ENCODE results near the gene ECM2.

The ECM2 gene

DNA sequence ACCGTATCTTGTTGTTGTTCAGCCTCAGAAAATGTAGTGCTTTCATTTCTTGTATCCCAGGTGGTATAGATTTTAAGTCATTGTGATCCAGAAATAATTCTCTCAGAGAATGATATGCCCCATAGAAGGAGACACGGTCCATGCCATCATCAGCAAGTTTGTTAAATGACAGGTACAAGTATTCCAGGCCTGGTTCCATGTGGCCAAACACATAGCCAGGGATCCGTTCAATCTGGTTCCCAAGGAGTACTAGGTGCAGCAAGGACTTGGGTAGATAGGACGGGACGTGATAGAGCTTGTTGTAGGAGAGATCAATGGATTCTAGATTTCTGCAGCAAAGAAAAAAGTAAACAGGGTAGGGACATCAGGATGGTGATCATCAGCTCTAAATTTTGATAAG is 35.1 kb downstream of the ECM2 start:
- DNase-seq (ENCODE audit: low read depth) = no peak

DNA sequence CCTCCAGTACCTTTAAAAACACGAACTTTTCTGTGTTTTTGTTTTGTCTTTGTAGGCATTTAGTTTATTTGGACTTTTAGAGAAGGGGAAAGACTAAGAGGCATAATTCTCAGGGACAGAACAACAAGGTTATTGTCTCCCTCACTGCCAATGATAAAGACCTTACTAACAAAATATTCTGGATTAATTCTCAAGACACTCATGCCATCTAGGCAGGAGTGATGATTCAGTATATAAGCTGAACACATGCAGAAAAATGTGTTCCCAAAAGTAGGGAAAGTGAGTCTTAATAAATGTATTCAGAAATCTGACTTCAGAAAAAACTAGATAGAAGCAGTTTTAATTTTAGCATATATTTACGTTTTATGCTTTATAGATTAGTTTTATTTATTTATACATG is 36.1 kb downstream of the ECM2 start:
- no peak for DNase-seq (ENCODE audit: low read depth)

DNA sequence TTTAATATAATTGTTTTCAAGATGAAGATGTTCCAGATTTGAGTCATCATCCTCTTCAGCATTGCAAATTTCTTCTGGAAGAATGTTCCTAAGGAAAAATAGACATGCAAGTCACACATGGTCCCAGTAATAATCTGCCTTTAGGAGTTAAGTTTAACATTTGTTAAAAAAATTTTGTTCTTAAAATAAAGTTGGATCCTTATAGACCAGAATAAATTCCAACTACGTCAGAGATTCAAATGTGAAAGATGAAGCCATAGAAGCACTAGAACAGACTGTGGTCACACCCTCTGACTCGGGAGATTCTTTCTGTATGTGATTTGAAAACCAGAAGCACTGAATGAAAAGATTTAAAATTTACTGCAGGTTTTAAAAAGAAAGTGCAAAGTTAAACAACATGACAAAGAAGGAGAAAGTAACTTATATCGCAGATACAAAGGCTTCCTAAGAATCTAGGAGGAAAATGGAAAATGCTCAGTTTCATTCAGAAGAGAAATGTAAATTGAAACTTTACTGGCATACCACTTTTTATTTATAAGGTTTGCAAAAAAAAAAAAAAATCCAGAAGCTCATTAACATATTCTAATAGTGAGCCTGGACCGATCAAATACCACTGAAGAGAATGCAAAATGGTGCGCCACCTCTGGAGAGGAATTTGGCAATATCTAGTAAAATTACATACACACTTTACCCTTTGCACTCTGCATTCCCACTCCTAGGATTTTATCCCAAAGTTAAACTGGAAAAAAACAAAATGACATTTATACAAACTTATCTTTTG is 39.2 kb downstream of the ECM2 start:
- DNase-seq (ENCODE audit: low read depth) = no peak

DNA sequence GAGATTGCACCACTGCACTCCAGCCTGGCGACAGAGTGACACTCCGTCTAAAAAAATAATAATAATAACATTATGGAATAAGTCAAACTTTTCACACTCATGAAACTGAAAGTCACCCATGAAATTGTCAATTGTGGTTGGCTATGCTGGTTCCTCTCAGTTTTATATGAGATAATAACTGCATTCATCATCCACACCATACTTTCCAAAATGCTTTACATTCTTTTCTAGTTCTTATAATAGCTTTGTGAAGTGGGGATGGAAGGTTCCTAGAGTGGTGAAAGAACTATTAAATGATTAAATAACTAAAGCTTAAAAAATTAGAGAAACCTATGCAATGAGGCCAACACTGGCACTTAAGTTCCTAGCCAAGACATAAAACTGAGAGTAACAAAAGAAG is 40.9 kb downstream of the ECM2 start:
- no peak for DNase-seq (ENCODE audit: low read depth)

DNA sequence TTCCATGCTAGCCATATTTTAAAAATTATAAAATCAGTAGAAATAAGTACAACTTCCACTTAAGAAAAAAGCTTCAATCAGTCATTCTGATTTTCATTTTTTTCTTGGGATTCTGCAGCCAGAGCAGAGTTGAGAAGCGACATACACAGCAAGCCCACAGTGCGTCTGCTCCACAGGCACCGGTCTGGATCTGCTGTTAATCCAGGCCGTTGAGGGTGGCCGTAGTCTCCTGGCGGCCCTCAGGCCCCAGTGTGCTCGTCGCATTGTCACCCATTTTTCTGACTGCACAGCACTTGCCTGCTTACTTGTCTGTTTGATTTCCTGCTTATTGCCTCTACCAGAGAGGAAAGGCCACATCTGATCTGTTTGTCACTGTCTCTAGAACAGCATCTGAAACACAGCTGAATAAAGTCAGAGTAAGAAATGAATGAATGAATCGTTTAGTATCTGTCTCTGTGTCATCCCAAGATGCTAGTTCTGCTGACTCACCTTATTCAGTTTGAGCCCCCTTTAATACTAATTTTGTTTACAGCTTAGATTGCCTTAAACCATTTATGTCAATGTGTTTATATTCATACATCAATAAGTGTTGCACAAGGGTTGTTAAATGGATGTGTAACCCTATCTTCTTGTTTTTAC is 41.9 kb downstream of the ECM2 start:
- no peak for DNase-seq (ENCODE audit: low read depth)

DNA sequence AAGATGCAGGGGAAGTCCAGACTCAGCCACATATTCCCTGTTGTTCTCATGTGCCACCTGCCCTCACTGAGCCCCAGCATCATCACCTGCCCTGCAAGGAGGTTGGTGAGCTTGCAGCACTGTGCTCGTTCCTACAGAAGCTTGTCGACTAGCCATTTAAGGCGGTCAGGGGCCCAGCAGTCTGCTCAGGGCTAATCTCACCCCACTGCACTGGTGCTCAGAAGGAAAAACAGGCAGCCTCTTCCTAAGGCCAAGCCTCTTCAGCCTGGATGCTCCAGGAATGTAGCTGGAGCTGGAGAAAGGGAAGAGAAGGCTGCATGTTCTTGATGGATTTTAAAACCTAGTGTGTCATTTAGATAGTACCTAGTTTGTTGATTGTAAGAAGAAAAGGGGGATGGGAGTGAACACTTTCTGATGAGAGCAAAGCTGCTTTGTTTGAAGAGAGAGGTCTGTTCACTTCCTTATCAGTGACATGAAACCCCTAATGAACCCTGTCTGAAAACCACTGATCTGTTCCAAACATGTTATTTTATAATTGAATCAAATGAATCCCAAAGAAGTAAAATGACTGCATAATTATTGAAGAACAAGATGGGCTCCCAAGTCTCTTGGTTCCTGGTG is 42.9 kb downstream of the ECM2 start:
- no peak for DNase-seq (ENCODE audit: low read depth)

DNA sequence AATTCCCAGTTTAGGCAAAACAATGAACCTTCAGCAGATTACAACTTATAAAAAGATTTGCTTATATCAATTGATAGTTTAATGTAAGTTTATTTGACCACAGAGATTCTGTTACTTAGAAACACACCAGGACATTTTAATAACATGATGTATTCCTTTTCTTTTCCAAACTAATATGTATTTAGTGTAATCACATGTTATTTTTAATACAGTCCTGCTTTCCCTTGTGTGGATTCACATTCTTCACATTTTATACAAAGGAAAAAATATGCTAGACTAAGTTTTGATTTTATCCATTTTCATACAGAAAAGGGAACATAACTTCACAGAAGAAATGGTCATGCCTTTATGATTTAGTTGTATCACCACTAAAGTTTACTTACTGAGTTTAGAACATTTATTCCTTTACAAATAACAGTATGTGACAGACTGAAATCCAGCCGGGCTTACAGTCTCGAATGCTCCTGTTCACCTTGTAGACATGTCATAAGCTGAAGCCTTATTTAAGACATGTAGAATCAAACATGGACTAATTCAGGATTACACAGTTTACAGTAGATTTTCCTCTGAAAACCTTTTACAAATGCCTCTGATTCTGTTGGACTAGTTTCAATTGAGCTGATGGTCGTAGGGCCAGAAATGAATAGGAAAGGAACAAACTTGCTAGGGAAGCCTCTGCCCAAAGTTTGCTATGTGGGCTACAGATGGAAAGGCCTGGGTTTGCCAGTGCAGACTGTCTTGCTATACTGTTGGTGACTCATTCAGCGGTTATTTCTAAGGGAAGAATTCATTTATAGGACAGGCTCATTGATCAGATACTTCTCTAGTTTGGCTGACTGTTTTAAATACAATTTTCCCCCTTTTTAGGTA is 46.9 kb downstream of the ECM2 start:
- DNase-seq (ENCODE audit: low read depth) = no peak

DNA sequence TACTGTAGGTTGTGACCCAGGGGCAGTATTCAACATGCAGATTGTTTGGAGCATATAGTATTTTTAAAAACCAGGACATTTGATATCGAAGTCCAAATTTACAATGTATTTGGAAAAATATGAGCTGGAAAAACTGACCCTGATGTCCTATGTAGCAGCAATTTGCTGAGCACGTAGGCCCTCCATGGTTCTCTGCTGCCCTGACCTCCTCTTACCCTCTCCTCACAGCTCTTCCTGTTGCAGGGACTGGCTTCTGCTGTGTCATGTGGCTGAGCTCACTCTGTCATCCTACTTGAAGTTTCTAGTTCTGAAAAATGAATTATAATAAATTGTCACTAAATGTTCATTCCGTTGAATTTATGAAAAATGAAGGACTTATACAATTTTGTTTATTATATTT is 49.4 kb downstream of the ECM2 start:
- no peak for DNase-seq (ENCODE audit: low read depth)

DNA sequence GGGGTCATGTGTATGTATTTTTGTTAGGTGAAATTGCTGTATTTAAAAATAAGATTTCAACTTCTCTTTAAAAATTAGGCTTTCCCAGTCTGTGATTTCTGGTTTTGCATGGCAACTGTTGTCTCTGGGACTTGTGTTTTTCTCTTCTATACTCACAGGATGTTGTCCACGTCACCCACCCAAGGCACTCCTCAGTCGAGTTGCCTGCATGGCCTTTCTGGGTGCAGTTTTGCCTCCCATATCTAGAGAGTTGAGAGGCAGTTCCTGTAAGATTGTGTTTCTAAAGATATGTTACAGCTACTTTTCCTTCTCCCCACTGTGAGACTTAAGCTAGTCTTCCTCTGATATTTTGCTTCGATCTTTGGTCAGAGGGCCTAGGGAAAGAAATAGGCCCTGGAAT is 51.2 kb downstream of the ECM2 start:
- DNase-seq (ENCODE audit: low read depth) = no peak

DNA sequence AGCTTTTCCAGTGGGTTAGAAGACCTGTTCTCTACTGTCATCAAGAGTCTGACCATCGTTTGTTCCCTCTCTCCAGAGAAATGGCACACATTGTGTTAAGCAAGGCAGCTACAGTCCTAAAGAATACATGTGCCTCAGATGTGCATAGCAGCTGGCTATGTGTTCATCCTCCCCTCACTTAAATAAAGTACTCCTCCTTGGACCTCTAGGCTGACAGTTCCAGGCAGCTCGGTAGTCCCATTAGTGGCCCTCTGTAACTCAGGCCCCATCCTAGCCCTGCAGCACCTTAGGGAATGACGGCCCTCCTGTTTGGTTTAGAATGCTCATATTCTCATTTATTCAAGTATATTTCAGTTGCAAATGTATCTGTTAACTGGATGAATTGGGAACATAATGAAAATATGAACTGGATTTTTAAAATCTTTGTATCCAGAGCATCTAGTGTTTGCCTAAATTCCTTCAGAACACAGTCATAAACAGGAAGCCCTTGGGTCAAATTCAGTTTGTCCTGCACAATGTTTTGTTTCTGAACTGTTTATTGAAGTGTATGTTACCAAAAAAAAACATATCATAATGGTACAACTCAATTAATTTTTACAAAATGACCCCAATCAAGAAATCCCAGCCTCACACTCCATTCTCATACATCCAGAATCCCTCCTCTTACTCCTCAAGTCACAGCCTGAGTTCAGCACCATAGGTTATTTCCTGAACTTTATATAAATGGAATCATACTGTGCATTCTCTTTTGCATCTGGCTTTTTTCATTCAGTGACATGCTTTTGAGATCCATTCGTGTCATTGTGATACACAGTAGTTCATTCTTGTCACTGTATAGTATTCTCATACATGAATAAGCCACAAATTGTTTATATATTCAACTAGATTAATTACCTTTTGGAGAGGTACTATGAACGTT is 51.9 kb downstream of the ECM2 start:
- no peak for DNase-seq (ENCODE audit: low read depth)

DNA sequence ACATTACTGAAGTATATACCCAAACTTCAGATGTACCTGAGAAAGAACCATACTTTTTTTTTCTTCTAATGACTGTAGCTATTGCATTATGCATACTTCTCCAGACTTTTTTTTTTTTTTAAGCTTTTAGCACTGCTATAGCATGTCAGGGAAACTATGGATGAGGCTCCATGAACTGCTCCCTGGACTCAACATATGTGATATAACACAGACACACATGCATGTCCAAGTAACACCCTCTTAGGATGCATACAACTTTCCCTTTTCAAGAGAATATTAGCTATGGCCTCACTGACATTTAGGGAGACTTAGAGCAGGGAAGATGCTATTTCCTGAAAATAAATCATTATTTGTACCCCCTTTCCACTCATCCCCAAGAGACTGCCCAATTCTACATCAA is 53.0 kb downstream of the ECM2 start:
- DNase-seq (ENCODE audit: low read depth) = no peak

DNA sequence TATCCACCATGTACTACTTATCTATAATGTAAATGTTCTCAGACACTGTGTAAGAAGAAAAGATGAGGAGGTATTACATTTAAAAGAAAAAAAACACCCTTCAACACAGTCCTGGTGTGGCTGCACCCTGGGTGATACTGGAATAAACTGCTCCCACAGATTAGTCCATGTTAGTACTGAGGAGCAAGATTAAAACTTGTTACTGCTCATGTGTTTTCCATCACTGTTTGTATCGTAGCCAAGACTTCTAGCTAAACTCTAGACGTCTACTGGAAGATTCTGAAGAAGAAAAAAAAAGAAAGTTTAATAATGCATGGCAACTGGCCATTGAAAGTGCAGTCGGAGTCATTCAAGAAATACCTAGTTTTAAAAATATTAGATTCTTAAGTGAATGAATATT is 53.5 kb downstream of the ECM2 start, which contains the start of gene ASPN:
ASPN (minus strand) TSS at position 178 of the 400 bp plus-strand sequence.
- no peak for DNase-seq (ENCODE audit: low read depth)

DNA sequence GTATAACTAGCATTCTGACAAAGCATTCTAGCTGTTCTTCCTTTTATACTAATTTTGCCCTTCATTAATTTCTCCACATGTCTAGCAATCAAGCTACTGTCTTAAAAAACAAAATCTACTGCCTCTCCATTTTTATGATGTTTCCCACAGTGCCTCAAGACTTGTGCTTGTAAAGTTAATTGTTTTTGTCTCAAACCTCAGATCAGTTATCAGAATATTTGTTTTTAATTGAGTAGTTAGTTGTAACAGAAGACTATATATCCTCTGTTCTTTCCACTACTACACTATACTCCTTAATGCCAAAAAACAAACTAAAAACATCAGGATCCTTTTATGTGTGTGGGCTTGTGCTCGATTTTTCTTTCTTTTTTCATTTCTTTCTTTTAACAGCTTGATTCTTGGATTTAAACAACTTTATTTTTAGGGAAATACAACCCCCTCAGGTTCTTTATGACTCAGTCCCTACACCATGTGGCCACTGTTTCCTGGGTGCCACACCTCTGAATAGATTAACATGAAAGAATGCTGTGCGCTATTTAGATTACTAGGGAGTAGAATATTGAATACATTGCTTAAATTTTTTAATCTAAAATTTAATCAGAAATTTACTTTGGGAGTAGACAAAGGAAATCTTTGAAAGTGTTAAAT is 54.7 kb downstream of the ECM2 start:
- DNase-seq (ENCODE audit: low read depth) = no peak

DNA sequence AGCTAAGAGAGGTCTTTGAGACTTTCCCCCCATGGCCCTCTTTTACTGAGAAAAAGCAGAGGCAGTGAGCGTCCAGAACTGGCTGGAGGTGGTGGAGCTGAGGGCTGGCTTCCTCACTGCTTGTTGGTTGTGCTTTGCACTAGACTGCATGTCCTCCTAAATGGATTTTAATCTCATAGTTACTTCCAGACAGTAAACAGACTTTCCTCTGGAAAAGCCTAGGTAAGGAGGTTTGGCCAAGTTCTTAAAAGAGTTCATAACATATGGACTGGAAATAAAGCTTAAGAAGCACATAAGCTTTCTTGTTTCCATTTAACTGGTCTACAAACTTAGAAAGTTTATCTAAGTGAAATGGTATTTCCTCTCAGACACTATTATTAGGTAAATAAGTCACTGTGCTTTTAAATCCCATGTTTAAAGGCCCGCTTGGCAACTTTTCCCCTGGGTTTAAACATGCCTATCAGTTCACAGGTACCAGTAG is 55.5 kb downstream of the ECM2 start:
- no peak for DNase-seq (ENCODE audit: low read depth)

DNA sequence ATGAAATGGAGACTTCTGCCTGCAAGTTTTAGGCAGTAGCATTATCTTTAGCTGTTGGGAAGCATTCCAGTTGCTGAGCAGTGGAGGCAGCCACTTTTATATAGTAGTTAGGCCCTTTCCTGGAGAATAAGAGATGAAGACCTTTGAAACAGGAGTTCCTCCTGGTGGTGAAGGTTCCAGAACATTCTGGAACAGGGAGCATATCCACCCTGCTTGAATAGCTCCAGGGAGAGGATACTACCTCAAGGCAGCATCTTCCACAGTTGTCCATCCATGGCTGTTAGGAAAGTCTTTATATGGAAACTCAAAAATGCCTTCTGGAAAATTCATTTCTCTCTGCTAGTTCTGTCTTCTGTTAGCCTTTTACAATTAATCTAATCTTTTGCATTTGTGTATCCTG is 56.4 kb downstream of the ECM2 start:
- DNase-seq (ENCODE audit: low read depth) = no peak

DNA sequence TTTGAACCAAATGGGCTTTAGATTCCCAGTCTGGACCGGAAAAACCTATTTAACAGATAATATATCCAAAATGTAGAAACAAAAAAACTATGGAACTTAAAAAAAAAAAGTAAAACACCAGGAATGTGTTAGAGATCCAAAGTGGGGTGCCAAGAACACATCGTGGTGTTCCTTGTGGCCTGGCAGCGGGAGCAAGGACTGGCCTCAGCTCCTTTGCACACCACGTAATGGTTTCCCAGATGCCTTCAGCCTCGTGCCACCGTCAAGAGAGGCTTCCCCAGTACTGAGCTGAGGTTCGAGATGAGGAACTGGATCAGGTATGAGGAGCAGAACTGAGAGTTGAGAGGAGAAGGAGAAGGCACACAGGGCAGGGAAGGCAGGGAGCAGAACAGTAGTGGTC is 57.0 kb downstream of the ECM2 start:
- DNase-seq (ENCODE audit: low read depth) = no peak

DNA sequence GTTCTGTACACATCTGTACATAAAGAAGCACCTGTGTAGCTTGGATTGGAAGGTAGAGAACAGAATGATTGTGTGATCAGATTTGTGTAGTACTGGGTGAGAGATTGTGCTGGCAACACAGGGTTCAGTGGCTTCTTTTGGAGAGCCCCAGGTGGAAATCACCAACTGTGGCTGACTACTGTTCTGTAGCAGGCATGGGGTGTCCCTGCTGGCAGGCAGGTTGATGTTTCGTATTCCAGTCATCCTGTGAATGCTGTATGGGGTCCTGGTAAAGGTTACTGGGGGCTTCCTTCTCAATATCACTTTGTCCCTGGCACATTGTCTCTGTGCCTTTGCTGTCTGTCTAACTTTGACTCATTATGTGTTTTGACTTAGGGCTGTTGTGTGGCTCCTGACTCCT is 58.8 kb downstream of the ECM2 start:
- DNase-seq (ENCODE audit: low read depth) = no peak

DNA sequence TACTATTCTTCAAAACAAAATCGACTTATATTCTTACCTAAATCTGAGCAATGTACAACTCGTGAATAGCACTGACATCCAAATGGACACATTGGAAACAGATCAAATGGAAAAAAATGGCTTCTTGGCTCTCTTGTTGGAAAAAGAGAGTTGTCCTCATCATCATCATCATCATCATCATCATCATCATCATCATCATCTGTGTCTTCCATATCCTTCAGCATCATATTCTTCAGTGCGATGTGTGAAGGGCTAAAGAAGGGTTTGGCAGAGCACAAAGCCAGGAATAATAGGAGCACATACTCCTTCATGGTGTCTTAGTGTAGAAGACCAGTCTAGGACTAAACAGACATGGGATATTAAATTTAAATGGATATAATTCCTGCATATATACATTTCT is 61.2 kb downstream of the ECM2 start:
- DNase-seq (ENCODE audit: low read depth) = no peak

DNA sequence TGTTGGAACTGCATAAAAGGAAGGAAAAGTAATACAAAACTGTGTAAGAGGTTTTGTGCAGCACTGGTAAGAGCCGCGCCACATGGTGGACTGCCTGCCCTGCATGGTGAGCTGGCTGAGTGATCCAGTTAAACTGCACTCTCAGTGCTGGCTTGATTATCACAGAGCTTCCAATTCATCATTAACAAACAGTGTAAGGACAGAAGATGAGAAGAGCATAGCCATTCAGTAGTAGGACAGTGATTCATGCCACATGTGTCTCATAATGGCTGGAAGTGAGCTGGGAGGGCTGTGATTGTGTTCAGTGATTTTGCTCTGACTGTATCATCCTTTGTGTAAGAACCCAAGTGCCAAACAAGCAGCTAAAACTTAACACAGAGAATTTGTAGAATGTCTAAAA is 67.6 kb downstream of the ECM2 start:
- no peak for DNase-seq (ENCODE audit: low read depth)

DNA sequence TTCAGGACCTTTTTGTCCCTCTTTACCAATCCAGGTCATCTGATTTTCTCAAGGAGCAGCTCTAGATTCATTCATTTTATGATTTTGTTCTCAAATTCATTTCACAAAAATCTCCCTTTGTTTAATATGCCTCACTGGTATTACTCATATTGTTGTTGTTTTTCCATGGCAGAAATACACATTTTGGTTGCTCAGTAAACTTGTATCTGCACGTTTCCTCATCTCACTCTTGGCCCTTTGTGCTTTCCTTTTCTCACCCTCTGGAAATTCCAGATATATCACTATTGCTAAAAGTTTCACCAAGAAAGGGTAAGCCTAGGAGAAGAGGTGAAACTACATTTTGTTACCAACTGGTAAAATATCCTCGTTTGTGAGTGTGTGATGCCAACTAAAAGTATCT is 68.3 kb downstream of the ECM2 start:
- no peak for DNase-seq (ENCODE audit: low read depth)

DNA sequence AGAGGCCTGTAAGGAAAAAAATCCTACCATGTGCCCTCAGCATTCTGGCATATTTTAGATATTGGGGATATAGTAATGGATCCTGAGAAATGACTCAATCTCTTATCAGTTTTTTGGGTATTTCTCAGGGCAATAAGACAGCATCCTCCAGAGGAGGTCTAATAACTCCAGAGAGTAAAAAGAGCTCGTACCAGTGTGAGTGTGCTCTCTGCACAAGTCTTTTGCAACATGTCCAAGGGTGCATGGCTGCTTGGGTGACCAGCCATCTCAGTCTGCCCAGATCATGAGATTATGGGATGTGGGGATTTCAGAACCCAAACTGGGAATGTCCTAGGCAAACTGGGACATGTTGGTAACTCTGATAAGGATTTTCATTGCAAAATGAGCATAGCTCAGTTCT is 68.7 kb downstream of the ECM2 start:
- DNase-seq (ENCODE audit: low read depth) = no peak
